IPS-18c (cell line): ENCODE results near the gene ESPNL.

ENCODE experiments used
- H3K4me3 ChIP-seq: 2 replicates; pipeline ENCODE4 v1.7.0; 2013; ENCODE audit warnings: low read depth, mild to moderate bottlenecking, low read length, moderate library complexity; ENCODE audit not compliant: insufficient read depth
- H3K9me3 ChIP-seq: one replicate; pipeline ENCODE4 v1.6.1; 2013; ENCODE audit warnings: mild to moderate bottlenecking, low read length, moderate library complexity; ENCODE audit not compliant: control insufficient read depth, insufficient read depth

The ESPNL gene

GRCh38 chr2:238120463-238121298 is 20.5 kb downstream of the ESPNL start:
- Histone ChIP-seq H3K4me3 (no peak overlapping the region), H3K9me3 (no peaks in the 10 kb centered on the region)

- H3K4me3 ChIP-seq = no peak overlapping the region
- H3K9me3 ChIP-seq = no peaks in the 10 kb centered on the region
Measured at GRCh38 chr2:238121511-238122286, 21.6 kb downstream of the ESPNL start.

GRCh38 chr2:238122287-238123217 is 22.4 kb downstream of the ESPNL start:
- H3K9me3 ChIP-seq = no peaks in the 10 kb centered on the region
- no peak overlapping the region for H3K4me3 ChIP-seq

- no peak overlapping the region for H3K4me3 ChIP-seq
- no peaks in the 10 kb centered on the region for H3K9me3 ChIP-seq
Measured at GRCh38 chr2:238123218-238123971, 23.3 kb downstream of the ESPNL start.

- no peak overlapping the region for H3K4me3 ChIP-seq
- no peaks in the 10 kb centered on the region for H3K9me3 ChIP-seq
Measured at GRCh38 chr2:238123991-238124470, 23.9 kb downstream of the ESPNL start.

GRCh38 chr2:238124488-238125126 is 24.5 kb downstream of the ESPNL start:
- Histone ChIP-seq H3K9me3 (no peaks in the 10 kb centered on the region), H3K4me3 (no peak overlapping the region)

GRCh38 chr2:238125127-238125885 is 25.2 kb downstream of the ESPNL start:
- no peaks in the 10 kb centered on the region for H3K9me3 ChIP-seq
- no peak overlapping the region for H3K4me3 ChIP-seq

- Histone ChIP-seq H3K9me3 (no peaks in the 10 kb centered on the region), H3K4me3 (no peak overlapping the region)
Measured at GRCh38 chr2:238126338-238126737, 26.2 kb downstream of the ESPNL start.

GRCh38 chr2:238126775-238127164 is 26.6 kb downstream of the ESPNL start:
- H3K9me3 ChIP-seq = no peaks in the 10 kb centered on the region
- H3K4me3 ChIP-seq = no peak overlapping the region

- no peaks in the 10 kb centered on the region for H3K9me3 ChIP-seq
- H3K4me3 ChIP-seq = no peak overlapping the region; the same call in 1 of the 2 replicates
Measured at GRCh38 chr2:238127165-238128060, 27.3 kb downstream of the ESPNL start.

- no peak overlapping the region for H3K4me3 ChIP-seq
- no peaks in the 10 kb centered on the region for H3K9me3 ChIP-seq
Measured at GRCh38 chr2:238128061-238128440, 27.9 kb downstream of the ESPNL start.

GRCh38 chr2:238128534-238129001 is 28.4 kb downstream of the ESPNL start:
- no peaks in the 10 kb centered on the region for H3K9me3 ChIP-seq
- no peak overlapping the region for H3K4me3 ChIP-seq

GRCh38 chr2:238129166-238130010 is 29.2 kb downstream of the ESPNL start:
- H3K4me3 ChIP-seq = no peak overlapping the region
- H3K9me3 ChIP-seq = no peaks in the 10 kb centered on the region
